B cell (primary cell): ENCODE data around the gene NPFFR2.

Experiments used
- CTCF ChIP-seq: fragments of 200-600 bp; IDR thresholded peaks from one replicate; pipeline ENCODE4 v1.8.0; 2022; ENCODE audit warnings: antibody characterized with exemption, mild to moderate bottlenecking
- EZH2 ChIP-seq: IDR thresholded peaks from 2 replicates; pipeline ENCODE4 v1.6.1; 2012; ENCODE audit warnings: borderline replicate concordance, low read depth, mild to moderate bottlenecking, moderate library complexity, low read length; ENCODE audit not compliant: insufficient read depth, poor library complexity, severe bottlenecking

DNA sequence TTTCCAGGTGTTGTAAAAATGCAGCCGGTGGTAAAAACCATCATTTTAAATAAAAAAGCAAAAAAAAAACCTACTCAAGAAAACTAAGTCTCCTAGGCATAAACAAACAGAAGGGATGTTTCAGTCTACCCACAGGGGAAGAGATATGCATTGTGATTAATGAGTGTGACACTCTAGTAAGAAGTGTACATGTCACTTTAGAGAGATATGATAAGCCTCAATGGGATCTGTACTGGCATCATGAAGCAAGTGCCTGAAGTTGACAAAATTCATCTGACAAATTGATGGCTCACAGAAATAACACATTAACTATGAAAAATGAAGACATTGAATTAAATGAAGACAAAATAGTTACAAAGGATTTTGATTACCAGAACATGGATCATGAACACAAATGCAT, 162.7 kb downstream of the NPFFR2 start:
- TF ChIP-seq CTCF (no peak), EZH2 (no peak)
